Panc1 (cell line): ENCODE measurements around the gene CEP131. TPM values are rescaled to one million over a fixed set of nuclear protein-coding genes. Genes with fewer than 3 reads are reported as not detected.
A peak's percentile ranks its signal among the peaks of the same experiment; 100 is the strongest.

ENCODE experiments used
- ATAC-seq: fragments of 200-7000 bp; cut with Tn5 transposase; 2 replicates; pipeline ENCODE4 v1.9.1; 2020; ENCODE audit warnings: mild to moderate bottlenecking, moderate library complexity
- BruUV-seq: library from RNA; stranded (reverse); fragments of 400-500 nt; replicated peaks from 2 replicates; lab custom pipeline; 2021; lab: Mats Ljungman, UMichigan
- CTCF ChIA-PET: fragments of 300-600 bp; sonication (Branson Sonifier 250); formaldehyde crosslinking; loops from one replicate; lab custom pipeline; 2022; ENCODE audit warnings: antibody characterized with exemption; lab: Charles Lee
- POLR2A ChIA-PET: fragments of 300-600 bp; sonication (Branson Sonifier 250); formaldehyde crosslinking; loops from one replicate; lab custom pipeline; 2022; ENCODE audit warnings: antibody characterized with exemption; lab: Charles Lee
- DNase-seq: peaks from one replicate; pipeline ENCODE4 v3.0.0-alpha.2; 2010; ENCODE audit warnings: low read depth, low spot score
- H3K27ac ChIP-seq: 2 replicates; pipeline ENCODE4 v1.5.1; 2011; ENCODE audit warnings: mild to moderate bottlenecking, low read length, inconsistent platforms
- H3K27me3 ChIP-seq: fragments of 200-500 bp; sonication (Bioruptor generic); 2 replicates; pipeline ENCODE4 v1.6.0; 2014; ENCODE audit warnings: low read length, inconsistent platforms; ENCODE audit not compliant: control insufficient read depth, insufficient read depth
- H3K36me3 ChIP-seq: fragments of 200-500 bp; sonication (Bioruptor generic); 2 replicates; pipeline ENCODE4 v1.5.1; 2014; ENCODE audit warnings: inconsistent platforms, mild to moderate bottlenecking, low read length, moderate library complexity; ENCODE audit not compliant: control insufficient read depth, insufficient read depth
- H3K4me1 ChIP-seq: 2 replicates; pipeline ENCODE4 v1.5.1; 2011; ENCODE audit warnings: inconsistent platforms, mild to moderate bottlenecking, low read length, moderate library complexity; ENCODE audit not compliant: control insufficient read depth, insufficient read depth
- H3K4me3 ChIP-seq, 2 experiments: 2 replicates each; pipeline ENCODE4 v1.5.1; 2011 to 2012; ENCODE audit warnings: low read depth in 2 of 2, low read length in 2 of 2, mild to moderate bottlenecking in 2 of 2, inconsistent platforms in 1 of 2, moderate library complexity in 1 of 2
- H3K9me3 ChIP-seq: fragments of 200-500 bp; sonication (Bioruptor generic); 2 replicates; pipeline ENCODE4 v1.5.1; 2014; ENCODE audit warnings: low read depth, mild to moderate bottlenecking, inconsistent platforms, low read length, moderate library complexity; ENCODE audit not compliant: control insufficient read depth, insufficient read depth
- CTCF ChIP-seq: fragments of 450-650 bp; IDR thresholded peaks from 2 replicates; pipeline ENCODE4 v1.5.1; 2017; ENCODE audit warnings: mild to moderate bottlenecking
- POLR2AphosphoS5 ChIP-seq: IDR thresholded peaks from 2 replicates; pipeline ENCODE4 v1.6.1; 2012; ENCODE audit warnings: mild to moderate bottlenecking, low read depth, low read length, moderate library complexity
- REST ChIP-seq, 2 experiments: IDR thresholded peaks; 2 replicates each; pipeline ENCODE4 v1.6.1; 2011 to 2012; ENCODE audit warnings: low read depth in 2 of 2, control low read depth in 1 of 2, low read length in 1 of 2, mild to moderate bottlenecking in 1 of 2, moderate library complexity in 1 of 2; ENCODE audit not compliant: insufficient read depth in 1 of 2
- SIN3A ChIP-seq: IDR thresholded peaks from 2 replicates; pipeline ENCODE4 v1.6.1; 2012; ENCODE audit warnings: low read depth, mild to moderate bottlenecking, low read length, moderate library complexity, borderline replicate concordance; ENCODE audit not compliant: insufficient read depth
- TCF7L2 ChIP-seq: IDR thresholded peaks from 2 replicates; pipeline ENCODE4 v1.6.1; 2011; ENCODE audit warnings: mild to moderate bottlenecking, low read depth, low read length, inconsistent platforms
- in situ Hi-C: cut with HindIII; loops from 2 replicates; pipeline ENCODE4 v1.10.0; 2016; ENCODE audit warnings: low sequenced_read_pairs, low pct_unique_long_range_greater_than_20kb
- intact Hi-C: fragments of 100-400 bp; cut with micrococcal nuclease; formaldehyde crosslinking; loops from one replicate; pipeline ENCODE4 v1.10.0; 2022; ENCODE audit not compliant: unreplicated experiment
- total RNA-seq: library from RNA; stranded (reverse); gene quantifications from one replicate; pipeline ENCODE4 v1.2.1, GENCODE V29; 2021; ENCODE audit not compliant: unreplicated experiment

The CEP131 gene
- total RNA-seq, 1 experiment from 2014 or later, result 26.0 TPM

GRCh38 chr17:81202318-81202717, 20.4 kb downstream of the CEP131 start:
- Histone ChIP-seq H3K4me3 (no peak overlapping the region), H3K36me3 (no peaks in the 10 kb centered on the region), H3K27me3 (no peaks in the 10 kb centered on the region), H3K9me3 (no peaks in the 10 kb centered on the region), H3K4me1 (no peaks in the 10 kb centered on the region), H3K27ac (no peak overlapping the region)
- POLR2A ChIA-PET, result interaction anchor here (0.7 kb wide), 2 partner anchors 58 to 252 kb away, joined by 3 to 6 read pairs; no protein-coding TSS in a partner anchor
- no peak for TF ChIP-seq POLR2AphosphoS5
- no peak for TF ChIP-seq CTCF
- TF ChIP-seq SIN3A, result no peak
- no peak for TF ChIP-seq REST (IDR thresholded peaks at IDR 0.05; ENCODE audit: insufficient read depth in 1 of 2, low read depth in 2 of 2, low read length in 1 of 2)
- no peak for TF ChIP-seq TCF7L2
- intact Hi-C loops (loop anchor here (5.0 kb wide), 1 partner anchor 60 kb away; no protein-coding TSS in a partner anchor), in situ Hi-C loops (no loop called here)
- no peak for ATAC-seq
- BruUV-seq, result no TSS peak
- no peak for DNase-seq
- CTCF ChIA-PET, result no interaction called here

GRCh38 chr17:81200695-81201580, 21.8 kb downstream of the CEP131 start:
- H3K27ac ChIP-seq, result no peak overlapping the region
- POLR2A ChIA-PET, result no interaction called here
- no peaks in the 10 kb centered on the region for H3K36me3 ChIP-seq
- H3K9me3 ChIP-seq, result no peaks in the 10 kb centered on the region
- no peaks in the 10 kb centered on the region for H3K27me3 ChIP-seq
- CTCF ChIA-PET, result interaction anchor here (0.5 to 0.9 kb wide), 5 partner anchors 22 to 572 kb away, joined by 3 to 9 read pairs (median 4); partner anchors contain the start of gene CEP131
- BruUV-seq, result TSS peak; percentile 72
- no peaks in the 10 kb centered on the region for H3K4me1 ChIP-seq
- TF ChIP-seq CTCF (peak; percentile 79; the same call in 1 of the 2 replicates), POLR2AphosphoS5 (no peak)
- ATAC-seq (peak; percentile 89), DNase-seq (peak; percentile 7)
- no peak overlapping the region for H3K4me3 ChIP-seq
- intact Hi-C loops, result loop anchor here (5.0 kb wide), 1 partner anchor 59 kb away; no protein-coding TSS in a partner anchor
- in situ Hi-C loops, result no loop called here
